ENCODE results near the gene SFT2D3. TPM values are rescaled to one million over a fixed set of nuclear protein-coding genes. Genes with fewer than 3 reads are reported as not detected.

SFT2D3 gene
- total RNA-seq, 1 experiment from 2014 or later = 4.7 TPM

- peak overlapping the region in 2 of 3 experiments; percentile 76 to 82; a peak in 2 of 7 replicates for H3K27ac Mint-ChIP-seq
- Histone ChIP-seq H3K27me3 (ENCODE audit: insufficient read depth, low read length) (no peaks in the 10 kb centered on the region), H4K8ac (replicated peaks; ENCODE audit: insufficient read length, low read depth, low read length) (no peak overlapping the region), H4K5ac (ENCODE audit: insufficient read length, low read depth, low read length) (no peak overlapping the region), H3K9me3 (ENCODE audit: control insufficient read depth, low read depth, low read length) (no peaks in the 10 kb centered on the region), H3K9ac (ENCODE audit: extremely low read depth, insufficient read length, low read length) (no peak overlapping the region), H3K4me2 (ENCODE audit: insufficient read depth, insufficient read length, low read length) (no peak overlapping the region), H3T11ph (ENCODE audit: low read length) (no peak overlapping the region), H3K27ac (ENCODE audit: insufficient read length, low read depth, low read length) (no peak overlapping the region), H4K20me1 (ENCODE audit: control insufficient read depth, insufficient read depth, insufficient read length) (no peaks in the 10 kb centered on the region), H2BK15ac (ENCODE audit: low read depth, low read length) (no peak overlapping the region), H2AK5ac (ENCODE audit: insufficient read length, low read length) (no peak overlapping the region), H2AFZ (ENCODE audit: low read length) (no peak overlapping the region), H2BK12ac (ENCODE audit: insufficient read length, low read depth, low read length) (no peak overlapping the region), H3K23ac (ENCODE audit: insufficient read length, low read depth, low read length) (no peak overlapping the region), H3K23me2 (ENCODE audit: insufficient read length, low read depth, low read length, poor library complexity, severe bottlenecking) (no peaks in the 10 kb centered on the region), H3K18ac (ENCODE audit: insufficient read length, low read depth, low read length) (no peak overlapping the region), H2BK120ac (ENCODE audit: low read depth, low read length, poor library complexity, severe bottlenecking) (no peak overlapping the region), H3K14ac (ENCODE audit: insufficient read depth, low read length) (no peak overlapping the region), H3K79me2 (ENCODE audit: insufficient read depth, low read length) (peaks cover 3% of the 10 kb centered on the region; the same call in 1 of the 2 replicates), H3K56ac (ENCODE audit: insufficient read length, low read depth, low read length) (no peak overlapping the region), H4K91ac (ENCODE audit: insufficient read length, low read depth, low read length) (no peak overlapping the region), H3K79me1 (ENCODE audit: insufficient read depth, low read depth, low read length, poor library complexity, severe bottlenecking) (no peaks in the 10 kb centered on the region), H3K4ac (ENCODE audit: low read depth, low read length) (no peak overlapping the region), H2BK5ac (ENCODE audit: insufficient read length, low read length) (no peak overlapping the region), H2BK20ac (ENCODE audit: low read depth, low read length, poor library complexity, severe bottlenecking) (no peak overlapping the region), H3K4me1 (ENCODE audit: insufficient read depth, low read length) (no peaks in the 10 kb centered on the region; the same call in 1 of the 2 replicates)
- TF ChIP-seq, protein P1, sequence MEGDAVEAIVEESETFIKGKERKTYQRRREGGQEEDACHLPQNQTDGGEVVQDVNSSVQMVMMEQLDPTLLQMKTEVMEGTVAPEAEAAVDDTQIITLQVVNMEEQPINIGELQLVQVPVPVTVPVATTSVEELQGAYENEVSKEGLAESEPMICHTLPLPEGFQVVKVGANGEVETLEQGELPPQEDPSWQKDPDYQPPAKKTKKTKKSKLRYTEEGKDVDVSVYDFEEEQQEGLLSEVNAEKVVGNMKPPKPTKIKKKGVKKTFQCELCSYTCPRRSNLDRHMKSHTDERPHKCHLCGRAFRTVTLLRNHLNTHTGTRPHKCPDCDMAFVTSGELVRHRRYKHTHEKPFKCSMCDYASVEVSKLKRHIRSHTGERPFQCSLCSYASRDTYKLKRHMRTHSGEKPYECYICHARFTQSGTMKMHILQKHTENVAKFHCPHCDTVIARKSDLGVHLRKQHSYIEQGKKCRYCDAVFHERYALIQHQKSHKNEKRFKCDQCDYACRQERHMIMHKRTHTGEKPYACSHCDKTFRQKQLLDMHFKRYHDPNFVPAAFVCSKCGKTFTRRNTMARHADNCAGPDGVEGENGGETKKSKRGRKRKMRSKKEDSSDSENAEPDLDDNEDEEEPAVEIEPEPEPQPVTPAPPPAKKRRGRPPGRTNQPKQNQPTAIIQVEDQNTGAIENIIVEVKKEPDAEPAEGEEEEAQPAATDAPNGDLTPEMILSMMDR (conservative IDR thresholded peaks at IDR 0.05) = no peak
- H3K4me1 Mint-ChIP-seq = peaks cover 8 to 14% of the 10 kb centered on the region in 2 experiments
- H3K36me3 Mint-ChIP-seq (ENCODE audit: insufficient read depth in 1 of 3, low read depth in 3 of 3) = peaks cover 22 to 75% (median 71%) of the 10 kb centered on the region in 3 experiments
- peaks cover 0 to 4% of the 10 kb centered on the region in 2 experiments; a peak in 1 of 5 replicates for H3K9me3 Mint-ChIP-seq
- no peak overlapping the region for H3K4me3 Mint-ChIP-seq
- no CpG with 5 or more reads among the region's 14 CpGs for WGBS (ENCODE audit: extremely low coverage, insufficient read length, low lambda C conversion rate)
- H3K27me3 Mint-ChIP-seq (ENCODE audit: low read depth) = no peaks in the 10 kb centered on the region
- no peak for DNase-seq
Measured at GRCh38 chr2:127706215-127706990, 5.1 kb downstream of the SFT2D3 start.

Data from H9 (cell line).